ENCODE measurements around the gene BTNL2.

- TF ChIP-seq ZNF384 (IDR thresholded peaks at IDR 0.05) (no peak), FOXM1 (IDR thresholded peaks at IDR 0.05; ENCODE audit: borderline replicate concordance) (no peak), ELF4 (IDR thresholded peaks at IDR 0.05) (no peak), ARNT (IDR thresholded peaks at IDR 0.05) (no peak), FOXK2 (IDR thresholded peaks at IDR 0.05) (no peak), TARDBP (IDR thresholded peaks at IDR 0.05) (no peak), SP1 (IDR thresholded peaks at IDR 0.05) (no peak), FOXA1 (IDR thresholded peaks at IDR 0.05) (no peak), SUZ12 (IDR thresholded peaks at IDR 0.05) (no peak), PKNOX1 (IDR thresholded peaks at IDR 0.05) (no peak)
Observed at GRCh38 chr6:32369660-32370059, 37.3 kb downstream of the BTNL2 start.
